ENCODE data around the gene VPS16.
"Not testable (repeated sequence)": the region's sequence is repeated elsewhere in the genome, so short reads cannot be mapped to it uniquely, and the experiment has no call there.

VPS16 gene

GRCh38 chr20:2804852-2805688, 35.5 kb upstream of the VPS16 start:
- no peak for TF ChIP-seq CTCF (IDR thresholded peaks at IDR 0.05)
- Histone ChIP-seq H3K27me3 (peaks cover 96% of the 10 kb centered on the region), H3K4me3 (ENCODE audit: low read depth in 1 of 2, low read length in 1 of 2) (no peak overlapping the region), H3K27ac (no peak overlapping the region), H3K36me3 (no peaks in the 10 kb centered on the region), H3K4me1 (ENCODE audit: control insufficient read depth in 1 of 2, insufficient read depth in 1 of 2, low read depth in 1 of 2, low read length in 1 of 2) (peaks cover 11 to 13% of the 10 kb centered on the region in 2 experiments), H3K9me3 (no peaks in the 10 kb centered on the region)

GRCh38 chr20:2805689-2806350, 34.7 kb upstream of the VPS16 start:
- Histone ChIP-seq H3K36me3 (no peaks in the 10 kb centered on the region), H3K27me3 (peaks cover 88% of the 10 kb centered on the region), H3K4me1 (ENCODE audit: control insufficient read depth in 1 of 2, insufficient read depth in 1 of 2, low read depth in 1 of 2, low read length in 1 of 2) (peaks cover 5% of the 10 kb centered on the region in 2 experiments), H3K4me3 (ENCODE audit: low read depth in 1 of 2, low read length in 1 of 2) (no peak overlapping the region), H3K9me3 (no peaks in the 10 kb centered on the region), H3K27ac (no peak overlapping the region)
- TF ChIP-seq CTCF (IDR thresholded peaks at IDR 0.05) = no peak

DNA sequence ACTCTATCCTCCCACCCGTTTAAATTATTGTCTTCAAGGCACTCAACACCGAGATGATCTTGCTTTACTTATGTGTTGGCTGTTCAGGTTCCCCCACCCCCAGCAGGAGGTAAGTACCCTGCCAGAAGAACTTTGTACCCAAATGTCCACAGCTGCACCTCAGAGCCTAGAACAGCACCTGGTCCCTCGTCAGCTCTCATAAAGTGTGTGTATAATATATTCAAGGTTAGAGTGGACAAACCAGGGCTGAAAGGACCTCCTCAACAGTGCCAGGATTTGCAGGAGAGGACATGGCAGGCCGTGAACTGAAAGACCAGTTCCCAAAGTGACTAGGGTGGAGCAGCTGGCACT, 34.2 kb upstream of the VPS16 start:
- no peaks in the 10 kb centered on the region for H3K36me3 ChIP-seq
- no peak overlapping the region for H3K4me3 ChIP-seq (ENCODE audit: low read depth in 1 of 2, low read length in 1 of 2)
- H3K4me1 ChIP-seq (ENCODE audit: control insufficient read depth in 1 of 2, insufficient read depth in 1 of 2, low read depth in 1 of 2, low read length in 1 of 2) = peaks cover under 1% of the 10 kb centered on the region in 2 experiments
- no peaks in the 10 kb centered on the region for H3K9me3 ChIP-seq
- H3K27me3 ChIP-seq = peaks cover 83% of the 10 kb centered on the region
- TF ChIP-seq CTCF (IDR thresholded peaks at IDR 0.05) = no peak
- no peak overlapping the region for H3K27ac ChIP-seq

DNA sequence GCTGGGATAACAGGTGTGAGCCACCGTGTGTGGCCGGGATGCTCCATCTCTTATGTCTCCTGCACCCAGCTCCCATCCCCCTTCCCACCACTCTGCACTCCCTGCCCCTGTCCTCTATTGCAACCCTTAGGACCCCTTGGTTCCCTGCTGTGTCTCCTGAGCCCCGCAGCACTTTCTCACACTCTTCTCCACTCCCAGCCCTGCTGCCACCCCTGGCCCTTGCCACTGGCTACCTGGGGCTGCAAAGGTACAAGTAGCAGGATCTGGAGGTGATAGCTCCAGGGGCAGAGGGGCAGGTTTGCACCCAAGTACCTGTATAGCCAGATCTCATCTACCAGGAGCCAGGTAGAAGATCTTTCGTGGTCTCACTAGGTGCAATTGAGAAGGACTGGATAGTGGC, 33.5 kb upstream of the VPS16 start:
- Histone ChIP-seq H3K27me3 (peaks cover 82% of the 10 kb centered on the region), H3K4me1 (ENCODE audit: control insufficient read depth in 1 of 2, insufficient read depth in 1 of 2, low read depth in 1 of 2, low read length in 1 of 2) (no peaks in the 10 kb centered on the region), H3K9me3 (no peaks in the 10 kb centered on the region), H3K27ac (no peak overlapping the region), H3K36me3 (no peaks in the 10 kb centered on the region), H3K4me3 (ENCODE audit: low read depth in 1 of 2, low read length in 1 of 2) (no peak overlapping the region)
- no peak for TF ChIP-seq CTCF (IDR thresholded peaks at IDR 0.05)

- peaks cover 80% of the 10 kb centered on the region for H3K27me3 ChIP-seq
- H3K27ac ChIP-seq = not testable (repeated sequence)
Observed at GRCh38 chr20:2807929-2808328, 32.6 kb upstream of the VPS16 start.

GRCh38 chr20:2809690-2810089, 30.9 kb upstream of the VPS16 start:
- H3K36me3 ChIP-seq = no peaks in the 10 kb centered on the region
- peaks cover 69% of the 10 kb centered on the region for H3K27me3 ChIP-seq
- no peaks in the 10 kb centered on the region for H3K9me3 ChIP-seq
- no peak for TF ChIP-seq CTCF (IDR thresholded peaks at IDR 0.05)
- H3K4me3 ChIP-seq (ENCODE audit: low read depth in 1 of 2, low read length in 1 of 2) = no peak overlapping the region
- H3K4me1 ChIP-seq (ENCODE audit: control insufficient read depth in 1 of 2, insufficient read depth in 1 of 2, low read depth in 1 of 2, low read length in 1 of 2) = no peaks in the 10 kb centered on the region
- H3K27ac ChIP-seq = no peak overlapping the region

More at GRCh38 chr20:2807929-2808328, 32.6 kb upstream of the VPS16 start:
- H3K4me1 ChIP-seq (ENCODE audit: control insufficient read depth in 1 of 2, insufficient read depth in 1 of 2, low read depth in 1 of 2, low read length in 1 of 2); H3K4me3 ChIP-seq (ENCODE audit: low read depth in 1 of 2, low read length in 1 of 2); H3K9me3 ChIP-seq; H3K36me3 ChIP-seq: not testable (repeated sequence)

Data from neutrophil (primary cell).